ENCODE data around the gene FLOT2.

- TF ChIP-seq, protein P1, sequence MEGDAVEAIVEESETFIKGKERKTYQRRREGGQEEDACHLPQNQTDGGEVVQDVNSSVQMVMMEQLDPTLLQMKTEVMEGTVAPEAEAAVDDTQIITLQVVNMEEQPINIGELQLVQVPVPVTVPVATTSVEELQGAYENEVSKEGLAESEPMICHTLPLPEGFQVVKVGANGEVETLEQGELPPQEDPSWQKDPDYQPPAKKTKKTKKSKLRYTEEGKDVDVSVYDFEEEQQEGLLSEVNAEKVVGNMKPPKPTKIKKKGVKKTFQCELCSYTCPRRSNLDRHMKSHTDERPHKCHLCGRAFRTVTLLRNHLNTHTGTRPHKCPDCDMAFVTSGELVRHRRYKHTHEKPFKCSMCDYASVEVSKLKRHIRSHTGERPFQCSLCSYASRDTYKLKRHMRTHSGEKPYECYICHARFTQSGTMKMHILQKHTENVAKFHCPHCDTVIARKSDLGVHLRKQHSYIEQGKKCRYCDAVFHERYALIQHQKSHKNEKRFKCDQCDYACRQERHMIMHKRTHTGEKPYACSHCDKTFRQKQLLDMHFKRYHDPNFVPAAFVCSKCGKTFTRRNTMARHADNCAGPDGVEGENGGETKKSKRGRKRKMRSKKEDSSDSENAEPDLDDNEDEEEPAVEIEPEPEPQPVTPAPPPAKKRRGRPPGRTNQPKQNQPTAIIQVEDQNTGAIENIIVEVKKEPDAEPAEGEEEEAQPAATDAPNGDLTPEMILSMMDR (IDR thresholded peaks at IDR 0.05; ENCODE audit: low read depth, low read length, poor library complexity, severe bottlenecking) = peak; percentile 50
- TF ChIP-seq EZH2phosphoT487 (IDR thresholded peaks at IDR 0.05; ENCODE audit: borderline replicate concordance, low read length) = no peak
Observed at GRCh38 chr17:28878981-28879380, 18.6 kb downstream of the FLOT2 start.

Data from DOHH2 (cell line).